Uterus (tissue), 2 donors: ENCODE measurements around the gene LIMS2.

Experiments
- POLR2A ChIP-seq, 2 donors: fragments of 450-650 bp; IDR thresholded peaks; one replicate each; pipeline ENCODE4 v1.6.1; 2016; ENCODE audit warnings: antibody characterized with exemption in 2 of 2, mild to moderate bottlenecking in 1 of 2, moderate library complexity in 1 of 2
- TF ChIP-seq, protein P1 (sequence below), 4 experiments: fragments of 200-600 bp in 2 of 4; fragments of 450-650 bp in 2 of 4; sonication (generic) in 2 of 4; IDR thresholded peaks; one replicate each; pipeline ENCODE4 v1.5.1; 2016 to 2019; ENCODE audit warnings: antibody characterized with exemption in 4 of 4, mild to moderate bottlenecking in 2 of 4, moderate library complexity in 1 of 4

DNA sequence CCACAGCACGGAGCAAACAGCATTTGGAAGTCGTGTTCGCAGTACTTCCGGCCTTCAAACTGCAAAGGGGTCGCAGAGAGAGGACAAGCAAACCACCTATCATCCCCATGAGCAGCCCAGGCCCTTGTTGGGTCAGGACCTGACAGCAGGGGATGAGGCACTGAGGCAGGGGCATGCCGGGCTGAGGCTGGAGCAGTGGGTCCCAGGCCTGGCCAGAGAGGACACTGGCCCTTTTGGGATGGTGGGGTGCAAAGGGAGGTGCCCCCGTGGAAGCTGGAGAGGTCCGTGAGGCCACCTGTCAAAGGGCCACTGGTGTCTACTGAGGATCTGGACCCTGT lies 20.5 kb downstream of the LIMS2 start:
- no peak for TF ChIP-seq POLR2A (IDR thresholded peaks at IDR 0.05)
- TF ChIP-seq, protein P1, sequence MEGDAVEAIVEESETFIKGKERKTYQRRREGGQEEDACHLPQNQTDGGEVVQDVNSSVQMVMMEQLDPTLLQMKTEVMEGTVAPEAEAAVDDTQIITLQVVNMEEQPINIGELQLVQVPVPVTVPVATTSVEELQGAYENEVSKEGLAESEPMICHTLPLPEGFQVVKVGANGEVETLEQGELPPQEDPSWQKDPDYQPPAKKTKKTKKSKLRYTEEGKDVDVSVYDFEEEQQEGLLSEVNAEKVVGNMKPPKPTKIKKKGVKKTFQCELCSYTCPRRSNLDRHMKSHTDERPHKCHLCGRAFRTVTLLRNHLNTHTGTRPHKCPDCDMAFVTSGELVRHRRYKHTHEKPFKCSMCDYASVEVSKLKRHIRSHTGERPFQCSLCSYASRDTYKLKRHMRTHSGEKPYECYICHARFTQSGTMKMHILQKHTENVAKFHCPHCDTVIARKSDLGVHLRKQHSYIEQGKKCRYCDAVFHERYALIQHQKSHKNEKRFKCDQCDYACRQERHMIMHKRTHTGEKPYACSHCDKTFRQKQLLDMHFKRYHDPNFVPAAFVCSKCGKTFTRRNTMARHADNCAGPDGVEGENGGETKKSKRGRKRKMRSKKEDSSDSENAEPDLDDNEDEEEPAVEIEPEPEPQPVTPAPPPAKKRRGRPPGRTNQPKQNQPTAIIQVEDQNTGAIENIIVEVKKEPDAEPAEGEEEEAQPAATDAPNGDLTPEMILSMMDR (IDR thresholded peaks at IDR 0.05), result no peak
